ENCODE results near the gene ST3GAL4.
"Not testable (repeated sequence)": the region's sequence is repeated elsewhere in the genome, so short reads cannot be mapped to it uniquely, and the experiment has no call there.

- not testable (repeated sequence) for TF ChIP-seq CHD2 (IDR thresholded peaks at IDR 0.05; ENCODE audit: low read length); POLR2A (IDR thresholded peaks at IDR 0.05; ENCODE audit: control extremely low read depth in 1 of 2, low read depth in 2 of 2, low read length in 2 of 2); CBX8 (IDR thresholded peaks at IDR 0.05; ENCODE audit: borderline replicate concordance, low read depth, low read length); CTCF (IDR thresholded peaks at IDR 0.05; ENCODE audit: control extremely low read depth in 1 of 3, insufficient read depth in 1 of 3, low read depth in 1 of 3, low read length in 3 of 3); RAD21 (IDR thresholded peaks at IDR 0.05 in 1 of 2, conservative IDR thresholded peaks at IDR 0.05 in 1 of 2; ENCODE audit: low read depth in 2 of 2, low read length in 2 of 2)
These were observed 9.2 kb downstream of the ST3GAL4 start for GRCh38 chr11:126364735-126365134.
